LNCaP clone FGC (cell line): ENCODE measurements around the gene NOTCH4.

ENCODE experiments used
- DNase-seq: peaks from one replicate; pipeline ENCODE4 v3.0.0-alpha.2; 2011; ENCODE audit warnings: low read depth
- H3K4me3 ChIP-seq: 2 replicates; pipeline ENCODE4 v1.5.1; 2011; ENCODE audit warnings: mild to moderate bottlenecking, low read depth, low read length, control low read depth
- CTCF ChIP-seq: IDR thresholded peaks from 2 replicates; pipeline ENCODE4 v1.5.1; 2012; ENCODE audit warnings: mild to moderate bottlenecking; ENCODE audit not compliant: control insufficient read depth, insufficient read depth; ENCODE audit errors: extremely low read depth

Gene NOTCH4

GRCh38 chr6:32151181-32151862, 72.5 kb downstream of the NOTCH4 start:
- DNase-seq, result no peak
- TF ChIP-seq CTCF, result no peak
- no peak overlapping the region for H3K4me3 ChIP-seq

DNA sequence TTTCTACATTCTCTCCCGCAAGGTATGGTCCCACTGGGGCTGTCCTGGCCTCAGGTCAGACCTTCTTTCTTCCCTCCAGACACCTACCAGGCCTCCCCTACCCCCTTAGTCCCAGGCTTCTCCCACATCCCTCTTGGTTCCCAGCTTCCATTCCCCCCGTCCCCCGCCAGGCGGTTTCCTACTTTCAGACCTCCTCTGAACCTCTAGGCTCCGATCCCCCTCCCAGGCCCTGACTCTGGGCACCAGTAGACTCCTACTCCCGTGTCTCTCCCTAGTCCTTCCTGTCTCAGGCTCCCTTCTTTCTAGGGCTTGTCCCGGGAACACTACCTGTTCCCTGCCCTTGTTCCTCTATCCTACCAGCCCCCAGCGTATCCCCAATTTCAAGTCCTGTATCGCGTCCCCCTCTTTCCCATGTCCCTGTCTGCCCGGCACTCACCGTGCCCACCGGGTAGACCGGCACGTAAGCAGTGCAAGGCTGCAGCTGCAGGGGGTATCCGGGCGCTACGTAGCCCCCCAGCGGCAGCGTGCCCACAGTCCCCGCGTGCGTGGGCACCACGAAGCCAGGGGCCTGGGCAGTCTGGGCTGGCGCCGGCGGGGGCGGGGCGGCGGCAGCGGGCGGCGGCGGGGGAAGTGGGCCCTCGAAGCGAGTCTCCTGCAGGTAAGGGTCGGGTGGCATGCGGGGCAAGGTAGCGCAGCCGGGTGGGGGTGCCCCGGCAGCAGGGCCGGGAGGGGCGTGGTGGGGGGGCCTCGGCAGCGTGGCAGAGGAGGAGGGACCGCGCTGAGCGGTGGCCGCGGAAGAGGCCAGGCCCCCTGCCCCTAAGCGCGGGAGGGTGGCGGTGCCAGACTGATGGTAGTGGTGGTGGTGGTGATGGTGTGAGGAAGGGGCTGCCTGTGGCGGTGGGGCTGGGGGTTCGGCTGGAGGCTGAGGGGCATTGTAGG, 73.7 kb downstream of the NOTCH4 start:
- no peak for DNase-seq
- no peak overlapping the region for H3K4me3 ChIP-seq
- TF ChIP-seq CTCF, result no peak

GRCh38 chr6:32149092-32149755, 74.6 kb downstream of the NOTCH4 start:
- H3K4me3 ChIP-seq, result no peak overlapping the region
- no peak for TF ChIP-seq CTCF
- no peak for DNase-seq

- H3K4me3 ChIP-seq, result no peak overlapping the region
- no peak for TF ChIP-seq CTCF
- no peak for DNase-seq
Observed at GRCh38 chr6:32148289-32149091, 75.4 kb downstream of the NOTCH4 start.

DNA sequence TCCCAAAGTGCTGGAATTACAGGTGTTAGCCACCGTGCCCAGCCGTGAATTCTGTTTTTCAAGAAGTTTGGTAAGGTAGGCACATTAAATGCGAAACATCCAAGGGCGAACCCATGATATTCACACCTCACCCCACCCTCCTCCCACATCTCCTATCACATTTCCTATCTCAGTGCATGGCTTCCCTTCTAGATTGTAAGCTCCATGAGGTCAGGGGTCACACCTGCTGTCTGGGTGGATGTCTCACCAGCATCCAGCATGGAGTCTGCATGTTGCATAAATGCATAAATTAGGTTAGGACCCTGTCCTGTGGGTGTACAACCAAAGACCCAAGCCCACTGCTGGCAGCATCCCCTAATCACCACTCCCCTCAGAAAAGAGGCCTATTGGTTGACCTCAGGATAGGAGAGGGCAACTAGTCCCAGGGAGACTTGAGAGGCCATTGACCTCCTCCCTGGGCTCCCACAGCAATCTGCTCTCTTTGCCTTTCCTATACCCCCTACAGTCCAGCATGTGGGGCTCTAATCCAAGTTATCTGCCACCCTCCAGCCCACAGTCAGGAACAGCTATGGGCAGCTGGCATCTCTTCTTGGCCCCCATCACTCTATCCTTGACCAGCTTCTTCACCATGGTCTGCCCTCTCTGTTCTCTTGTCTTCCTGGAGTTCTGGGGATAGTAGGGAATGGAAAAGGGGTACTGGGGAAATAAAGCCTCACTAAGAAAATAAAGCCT, 76.3 kb downstream of the NOTCH4 start:
- no peak overlapping the region for H3K4me3 ChIP-seq
- TF ChIP-seq CTCF, result no peak
- no peak for DNase-seq

- TF ChIP-seq CTCF, result no peak
- DNase-seq, result no peak
- H3K4me3 ChIP-seq, result no peak overlapping the region
Observed at GRCh38 chr6:32146687-32147086, 77.2 kb downstream of the NOTCH4 start.
